HUES6 (cell line): Measurements from ENCODE around the gene TLR5.
"Not testable (repeated sequence)": the region's sequence is repeated elsewhere in the genome, so short reads cannot be mapped to it uniquely, and the experiment has no call there.

Source experiments
- H3K27ac ChIP-seq: 2 replicates; pipeline ENCODE4 v1.7.0; 2013; ENCODE audit warnings: low read depth, mild to moderate bottlenecking, low read length, inconsistent platforms
- H3K27me3 ChIP-seq: 2 replicates; pipeline ENCODE4 v1.6.1; 2013; ENCODE audit warnings: low read length; ENCODE audit not compliant: control insufficient read depth, insufficient read depth
- H3K36me3 ChIP-seq: 2 replicates; pipeline ENCODE4 v1.6.1; 2013; ENCODE audit warnings: low read length; ENCODE audit not compliant: control insufficient read depth, insufficient read depth
- H3K4me1 ChIP-seq: 2 replicates; pipeline ENCODE4 v1.6.1; 2013; ENCODE audit warnings: low read length; ENCODE audit not compliant: control insufficient read depth, insufficient read depth
- H3K4me3 ChIP-seq: 2 replicates; pipeline ENCODE4 v1.5.1; 2013; ENCODE audit warnings: low read depth, low read length
- H3K9ac ChIP-seq: one replicate; pipeline ENCODE4 v1.6.1; 2013; ENCODE audit warnings: mild to moderate bottlenecking, low read length
- H3K9me3 ChIP-seq: 2 replicates; pipeline ENCODE4 v1.6.1; 2013; ENCODE audit warnings: low read depth, low read length; ENCODE audit not compliant: control insufficient read depth, insufficient read depth

The TLR5 gene

GRCh38 chr1:223176437-223176836 is 33.4 kb upstream of the TLR5 start:
- Histone ChIP-seq H3K4me1 (no peaks in the 10 kb centered on the region), H3K36me3 (no peaks in the 10 kb centered on the region), H3K27ac (no peak overlapping the region), H3K9ac (no peak overlapping the region), H3K27me3 (peaks cover 19% of the 10 kb centered on the region), H3K4me3 (no peak overlapping the region), H3K9me3 (no peaks in the 10 kb centered on the region)

DNA sequence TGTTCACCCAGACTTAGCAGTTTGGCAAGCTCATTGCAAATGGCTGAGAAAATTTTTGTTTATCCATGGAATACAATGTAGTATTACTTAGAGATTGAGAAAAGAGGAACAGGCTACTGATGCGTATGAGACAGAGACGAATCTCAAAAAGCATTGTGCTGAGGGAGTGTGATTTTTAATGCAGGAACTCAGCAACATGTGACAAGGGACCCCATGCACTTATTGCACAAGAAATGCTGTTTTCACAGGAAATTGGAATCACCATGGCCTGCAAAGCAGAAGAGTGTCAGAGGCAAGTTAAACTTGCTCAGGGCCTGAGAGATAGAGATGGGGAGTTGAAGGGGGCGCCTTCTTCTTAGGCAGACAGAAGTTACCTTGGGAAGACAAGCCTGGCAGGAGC is 32.6 kb upstream of the TLR5 start:
- Histone ChIP-seq H3K27ac (no peak overlapping the region), H3K4me3 (no peak overlapping the region)

GRCh38 chr1:223175032-223175431 is 32.0 kb upstream of the TLR5 start:
- peaks cover 16% of the 10 kb centered on the region; the same call in 1 of the 2 replicates for H3K27me3 ChIP-seq
- no peak overlapping the region for H3K9ac ChIP-seq
- no peak overlapping the region for H3K4me3 ChIP-seq
- H3K27ac ChIP-seq = no peak overlapping the region
- H3K36me3 ChIP-seq = no peaks in the 10 kb centered on the region
- no peaks in the 10 kb centered on the region for H3K9me3 ChIP-seq
- H3K4me1 ChIP-seq = no peaks in the 10 kb centered on the region

More for the DNA sequence above, 32.6 kb upstream of the TLR5 start:
- Histone ChIP-seq H3K9ac (no peak overlapping the region), H3K36me3 (no peaks in the 10 kb centered on the region), H3K4me1 (no peaks in the 10 kb centered on the region), H3K27me3 (peaks cover 16% of the 10 kb centered on the region; the same call in 1 of the 2 replicates), H3K9me3 (no peaks in the 10 kb centered on the region)

- not testable (repeated sequence) for H3K36me3 ChIP-seq, H3K27ac ChIP-seq, H3K27me3 ChIP-seq, H3K9ac ChIP-seq, H3K4me3 ChIP-seq, H3K4me1 ChIP-seq, H3K9me3 ChIP-seq
Measured at GRCh38 chr1:223169458-223169857, 26.4 kb upstream of the TLR5 start.

DNA sequence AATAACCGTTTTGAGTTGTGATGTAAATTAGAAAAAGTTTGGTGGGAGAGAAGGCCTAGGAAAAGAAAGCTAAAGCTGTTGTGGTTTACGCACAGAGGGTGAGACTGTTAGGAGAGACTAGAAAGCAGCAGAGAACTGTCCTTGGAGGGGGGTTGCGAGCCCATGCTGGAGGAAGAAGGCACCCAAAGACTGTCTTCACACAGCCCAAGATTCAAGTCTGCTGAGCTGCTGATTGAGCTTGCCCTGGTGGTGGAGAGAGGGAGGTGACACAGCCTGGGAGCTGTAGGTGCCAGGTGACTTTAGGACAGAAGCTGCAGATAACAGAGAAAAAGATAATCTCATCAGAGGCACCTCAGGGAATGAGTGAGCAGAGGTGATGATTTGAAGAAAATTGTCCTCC is 18.3 kb upstream of the TLR5 start:
- Histone ChIP-seq H3K36me3 (no peaks in the 10 kb centered on the region), H3K27ac (no peak overlapping the region), H3K4me1 (no peaks in the 10 kb centered on the region), H3K27me3 (peaks cover 6% of the 10 kb centered on the region; the same call in 1 of the 2 replicates), H3K9ac (no peak overlapping the region), H3K9me3 (no peaks in the 10 kb centered on the region), H3K4me3 (no peak overlapping the region)

- Histone ChIP-seq H3K9me3 (no peaks in the 10 kb centered on the region), H3K27ac (no peak overlapping the region), H3K9ac (no peak overlapping the region), H3K4me3 (no peak overlapping the region), H3K27me3 (peaks cover 3% of the 10 kb centered on the region; the same call in 1 of the 2 replicates), H3K4me1 (no peaks in the 10 kb centered on the region), H3K36me3 (no peaks in the 10 kb centered on the region)
Measured at GRCh38 chr1:223156343-223156742, 13.3 kb upstream of the TLR5 start.

DNA sequence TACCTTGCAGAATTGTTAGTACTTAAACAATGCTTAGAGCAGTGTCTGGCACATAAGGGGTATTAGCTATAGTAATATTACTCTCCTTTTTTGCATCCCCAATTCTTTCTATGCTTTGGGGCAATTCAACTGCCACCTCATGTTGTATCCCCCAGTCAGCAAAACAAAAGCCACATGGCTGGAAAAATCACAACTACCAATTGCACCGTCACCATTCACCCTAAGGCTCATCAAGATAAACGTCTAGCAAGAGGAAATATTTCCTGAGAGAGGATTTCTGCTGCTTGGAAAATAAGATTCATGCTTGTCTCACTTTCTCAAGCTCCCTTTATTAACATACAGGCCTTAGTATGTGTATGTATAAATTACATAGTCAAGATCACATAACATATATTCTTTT is 12.1 kb upstream of the TLR5 start:
- no peak overlapping the region for H3K27ac ChIP-seq
- H3K27me3 ChIP-seq = peaks cover 3% of the 10 kb centered on the region; the same call in 1 of the 2 replicates

GRCh38 chr1:223153177-223154119 is 10.4 kb upstream of the TLR5 start:
- Histone ChIP-seq H3K9ac (no peak overlapping the region), H3K4me3 (no peak overlapping the region), H3K4me1 (no peaks in the 10 kb centered on the region), H3K9me3 (no peaks in the 10 kb centered on the region), H3K27ac (no peak overlapping the region), H3K36me3 (no peaks in the 10 kb centered on the region), H3K27me3 (no peaks in the 10 kb centered on the region)

More for the DNA sequence above, 12.1 kb upstream of the TLR5 start:
- Histone ChIP-seq H3K4me1 (no peaks in the 10 kb centered on the region), H3K9me3 (no peaks in the 10 kb centered on the region), H3K9ac (no peak overlapping the region), H3K4me3 (no peak overlapping the region), H3K36me3 (no peaks in the 10 kb centered on the region)

- H3K4me1 ChIP-seq = no peaks in the 10 kb centered on the region
- H3K27me3 ChIP-seq = no peaks in the 10 kb centered on the region; the same call in 1 of the 2 replicates
- no peaks in the 10 kb centered on the region for H3K36me3 ChIP-seq
- H3K9me3 ChIP-seq = no peaks in the 10 kb centered on the region
- H3K27ac ChIP-seq = no peak overlapping the region
- no peak overlapping the region for H3K9ac ChIP-seq
- H3K4me3 ChIP-seq = no peak overlapping the region
Measured at GRCh38 chr1:223152399-223152798, 9.4 kb upstream of the TLR5 start.

GRCh38 chr1:223150443-223150842 is 7.4 kb upstream of the TLR5 start:
- no peak overlapping the region for H3K27ac ChIP-seq
- peaks cover 7% of the 10 kb centered on the region; the same call in 1 of the 2 replicates for H3K27me3 ChIP-seq
- H3K9me3 ChIP-seq = no peaks in the 10 kb centered on the region
- H3K4me1 ChIP-seq = no peaks in the 10 kb centered on the region
- no peak overlapping the region for H3K9ac ChIP-seq
- no peak overlapping the region for H3K4me3 ChIP-seq
- no peaks in the 10 kb centered on the region for H3K36me3 ChIP-seq

- H3K4me3 ChIP-seq = no peak overlapping the region
- peaks cover 5% of the 10 kb centered on the region for H3K4me1 ChIP-seq
Measured at GRCh38 chr1:223147873-223148272, 4.8 kb upstream of the TLR5 start.

More at GRCh38 chr1:223147873-223148272, 4.8 kb upstream of the TLR5 start:
- Histone ChIP-seq H3K27ac (no peak overlapping the region), H3K36me3 (no peaks in the 10 kb centered on the region), H3K27me3 (peaks cover 27% of the 10 kb centered on the region), H3K9ac (no peak overlapping the region), H3K9me3 (no peaks in the 10 kb centered on the region)
